NCI-H460 (cell line): ENCODE data around the gene ZIC4. TPM values are rescaled to one million over a fixed set of nuclear protein-coding genes. Genes with fewer than 3 reads are reported as not detected.

Experiments used
- DNase-seq: peaks from one replicate; pipeline ENCODE4 v3.0.0-alpha.2; 2016; ENCODE audit warnings: low read depth; ENCODE audit errors: extremely low read depth
- total RNA-seq: library from RNA; depleted of rRNA; stranded (reverse); fragments of >200 nt; shearing (Covaris generic); gene quantifications from 2 replicates; pipeline ENCODE4 v1.2.3, GENCODE V29; 2014

The ZIC4 gene
- total RNA-seq, 1 experiment from 2014 or later, result not detected

DNA sequence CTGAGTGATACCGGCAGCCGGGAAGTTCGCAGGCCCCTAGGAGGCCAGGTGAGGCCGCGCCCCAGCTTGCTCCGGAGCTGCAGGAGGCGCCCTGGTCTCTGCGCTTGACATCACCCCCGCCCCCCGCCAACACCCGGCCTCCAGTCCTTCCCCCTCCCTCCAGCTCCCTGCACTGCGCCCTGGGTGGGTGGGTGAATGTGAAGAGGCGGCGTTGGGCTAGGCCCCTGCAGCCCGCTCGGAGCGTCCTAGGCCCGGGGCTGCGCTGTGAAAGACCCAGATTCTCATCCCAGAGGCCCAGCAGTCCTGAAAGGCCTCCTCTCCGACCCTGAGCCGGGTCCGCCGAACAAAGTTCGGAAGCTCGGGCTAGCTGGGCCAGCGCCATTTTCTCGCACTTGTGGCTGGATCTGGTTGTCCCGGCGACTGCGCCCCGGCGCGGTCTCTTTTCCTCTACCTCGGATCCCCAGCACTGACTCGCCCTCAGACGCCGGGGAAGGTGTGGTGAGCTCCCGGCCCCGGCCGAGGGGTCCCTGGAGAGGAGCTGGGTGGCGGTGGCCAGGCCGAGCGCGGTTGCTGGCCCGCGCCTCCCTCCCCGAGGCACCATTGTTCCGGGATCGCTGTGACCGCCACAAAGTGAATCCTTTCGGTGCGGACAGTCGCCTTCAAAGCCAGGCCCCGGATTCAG is 12.9 kb downstream of the ZIC4 start:
- DNase-seq, result no peak

GRCh38 chr3:147392625-147392946 is 13.8 kb downstream of the ZIC4 start:
- no peak for DNase-seq

DNA sequence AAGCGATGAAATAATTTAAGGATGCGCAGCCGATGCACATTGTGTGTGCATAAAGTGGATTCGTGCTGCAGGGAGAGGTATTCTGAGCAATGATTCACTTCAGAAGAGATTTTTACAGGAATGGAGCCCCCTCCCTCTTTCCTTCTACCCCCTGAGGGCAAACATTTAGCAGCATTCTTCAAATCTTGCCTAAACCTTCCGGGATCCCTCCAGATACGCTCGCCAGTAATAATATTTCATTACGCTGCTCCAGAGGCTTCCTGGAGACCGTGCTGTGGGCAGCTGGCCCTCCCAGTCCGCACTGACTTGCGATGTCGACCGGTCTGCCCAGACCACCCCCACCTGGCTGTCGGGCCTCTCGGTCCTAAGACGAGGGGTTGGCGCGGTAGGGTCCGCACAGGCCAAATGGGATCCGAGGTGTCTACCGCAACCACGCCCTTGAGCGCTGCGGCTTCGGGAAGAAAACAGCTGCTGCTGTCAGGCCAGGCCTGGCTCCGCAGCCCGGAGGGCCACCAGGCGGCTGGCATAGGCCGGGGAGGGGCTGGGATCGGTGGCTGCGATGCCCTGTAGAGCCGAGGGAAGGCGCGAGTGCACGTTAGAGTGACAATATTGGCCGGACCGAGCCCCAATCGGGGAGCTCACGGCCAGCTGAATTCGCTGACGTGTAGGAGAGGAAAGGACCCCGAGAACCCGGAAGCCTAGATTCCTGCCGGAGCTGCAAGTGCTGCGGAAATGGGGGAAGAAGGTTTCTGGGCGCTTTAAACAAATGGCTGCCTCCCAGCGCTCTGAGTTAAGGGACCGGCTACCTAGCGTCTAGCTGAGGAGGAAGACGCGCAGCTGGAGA is 14.3 kb downstream of the ZIC4 start:
- DNase-seq, result no peak

DNA sequence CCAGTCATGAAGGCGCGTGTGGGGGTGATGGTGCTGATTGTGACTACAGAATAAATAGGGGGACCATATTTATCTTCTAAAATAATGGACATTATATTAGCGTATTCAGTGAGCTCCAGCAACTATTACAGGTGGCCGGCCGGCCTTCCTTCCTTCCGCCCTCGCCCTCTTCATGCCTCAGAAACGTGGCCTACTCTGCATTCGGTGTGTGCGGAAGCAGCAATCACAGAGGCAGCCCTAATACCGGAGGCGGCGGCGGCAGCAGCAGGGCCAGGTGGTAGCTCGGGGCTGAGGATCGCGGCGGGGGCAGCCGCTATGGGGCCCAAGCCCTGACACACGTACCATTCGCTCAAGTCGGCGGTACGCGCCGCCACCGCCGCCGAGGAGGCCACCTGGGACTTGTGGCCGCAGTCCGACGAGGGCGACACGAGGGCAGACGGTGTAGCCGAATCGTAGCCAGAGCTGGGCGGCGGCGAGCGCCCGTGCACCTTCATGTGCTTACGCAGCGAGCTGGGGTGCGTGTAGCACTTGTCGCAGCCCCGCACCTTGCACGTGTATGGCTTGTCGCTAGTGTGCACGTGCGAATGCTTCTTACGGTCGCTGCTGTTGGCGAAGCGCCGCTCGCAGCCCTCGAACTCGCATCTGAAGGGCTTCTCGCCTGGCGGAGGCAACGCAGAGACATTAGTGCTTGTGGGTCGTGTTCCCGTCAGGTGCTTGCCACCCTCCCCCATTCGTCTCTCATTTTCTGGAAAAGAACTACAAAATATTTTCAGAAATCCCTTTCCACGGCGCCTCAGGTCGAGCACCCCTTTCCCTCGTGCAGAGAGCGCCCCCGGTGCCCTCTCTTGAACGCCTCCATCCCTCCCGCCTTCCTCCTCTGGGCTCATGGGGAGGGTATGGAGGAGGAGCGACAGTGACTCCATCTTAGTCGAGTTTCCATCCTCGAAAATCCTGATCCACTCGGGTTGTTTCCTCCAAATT is 15.5 kb downstream of the ZIC4 start:
- no peak for DNase-seq

DNA sequence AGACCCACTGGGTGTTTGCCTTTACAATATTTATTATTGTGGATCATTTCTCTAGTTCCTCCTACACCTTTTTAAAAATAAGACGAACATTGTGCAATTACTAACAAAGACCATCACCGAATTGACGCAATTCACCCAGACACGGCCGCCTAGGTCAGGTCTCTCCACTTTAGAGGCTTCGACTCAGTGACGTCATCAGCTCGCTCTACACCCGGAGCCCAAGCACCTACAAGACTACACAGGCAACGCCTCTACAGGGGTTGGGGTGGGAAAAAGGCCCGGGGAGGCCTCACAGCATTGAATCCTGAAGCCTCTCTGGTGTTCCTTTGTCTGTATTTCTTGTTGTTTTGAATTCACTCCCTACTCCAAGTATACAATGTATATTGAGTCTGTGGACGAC is 16.6 kb downstream of the ZIC4 start:
- no peak for DNase-seq

DNA sequence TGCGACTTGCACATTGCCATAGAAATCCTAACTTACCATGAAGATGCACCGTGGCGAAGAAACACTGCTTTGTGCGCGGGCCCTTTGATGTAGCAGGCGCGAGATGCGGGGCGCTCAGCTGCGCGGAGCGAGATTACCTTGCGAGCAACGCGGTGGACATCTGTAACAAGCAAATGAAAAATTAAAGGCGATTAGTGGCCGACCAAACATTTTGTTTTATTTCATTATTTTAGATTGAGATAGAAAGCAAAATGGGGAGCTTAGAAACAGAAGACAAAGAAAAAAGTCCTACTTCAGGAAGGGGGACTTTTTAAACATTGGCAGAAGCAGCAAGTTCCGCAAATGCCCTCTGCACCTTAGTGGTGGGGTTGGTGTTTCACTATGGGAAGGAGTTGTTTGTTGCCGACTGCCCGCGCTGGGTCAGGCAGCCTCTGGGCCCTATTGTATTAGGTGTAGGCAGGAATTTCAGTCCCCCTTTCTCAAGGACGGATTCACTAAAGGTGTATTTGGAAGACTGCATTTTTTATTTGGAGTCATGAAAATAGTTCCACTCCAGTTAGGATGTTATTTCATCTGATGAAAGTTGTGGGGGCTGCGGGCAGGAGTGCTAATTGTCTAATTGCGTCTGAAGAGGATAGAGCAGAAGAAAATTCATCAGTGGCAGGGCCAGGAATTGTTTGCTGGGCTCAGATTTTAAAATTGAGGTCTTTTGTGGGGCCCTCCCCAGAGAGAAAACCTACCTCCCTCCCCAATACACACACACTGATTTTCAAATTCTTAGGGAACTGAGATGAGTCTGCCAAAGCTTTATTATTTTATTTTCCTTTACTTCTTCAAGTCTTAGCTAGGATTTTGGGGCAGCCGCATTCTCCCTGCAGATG is 17.4 kb downstream of the ZIC4 start:
- DNase-seq, result no peak

DNA sequence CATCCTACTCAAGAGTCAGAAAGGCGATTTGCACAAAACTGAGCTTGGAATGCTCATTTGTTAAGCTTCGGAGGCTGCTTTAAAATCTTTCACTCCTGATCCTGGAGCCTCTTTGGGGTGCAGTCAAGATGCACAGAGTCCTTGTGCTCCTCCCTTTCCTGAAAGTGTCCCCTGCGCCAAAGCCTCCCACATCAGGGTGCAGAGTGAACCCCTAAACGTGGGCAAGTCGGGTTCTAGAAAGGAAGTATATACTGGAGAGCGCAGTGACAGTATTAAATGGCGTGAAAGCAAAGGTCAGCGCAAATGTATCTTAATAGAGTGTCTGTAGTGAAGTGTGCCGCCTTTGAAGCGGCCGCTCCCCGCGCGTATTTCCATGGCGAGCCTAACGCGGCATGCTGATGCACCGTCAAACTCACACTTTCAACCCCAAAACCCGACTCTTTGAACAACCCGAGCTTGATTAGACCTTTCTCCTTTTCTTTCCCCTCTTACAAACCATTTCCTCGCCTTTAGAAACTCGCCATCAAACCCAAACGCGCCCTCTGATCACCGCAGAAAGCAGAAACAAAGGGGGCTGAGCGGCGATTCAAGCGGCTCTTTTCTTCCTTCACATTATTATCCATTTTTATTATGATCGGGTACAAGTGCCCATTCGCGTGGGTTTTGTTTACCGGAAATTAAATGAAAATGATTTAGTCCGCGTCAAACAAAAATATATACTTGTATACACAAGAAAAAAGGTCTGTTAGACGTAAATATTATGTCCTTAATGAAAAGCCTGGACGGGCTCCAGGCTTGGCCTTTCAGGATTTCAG is 18.3 kb downstream of the ZIC4 start:
- no peak for DNase-seq

- DNase-seq, result no peak
Observed at GRCh38 chr3:147387291-147387884, 19.0 kb downstream of the ZIC4 start.

DNA sequence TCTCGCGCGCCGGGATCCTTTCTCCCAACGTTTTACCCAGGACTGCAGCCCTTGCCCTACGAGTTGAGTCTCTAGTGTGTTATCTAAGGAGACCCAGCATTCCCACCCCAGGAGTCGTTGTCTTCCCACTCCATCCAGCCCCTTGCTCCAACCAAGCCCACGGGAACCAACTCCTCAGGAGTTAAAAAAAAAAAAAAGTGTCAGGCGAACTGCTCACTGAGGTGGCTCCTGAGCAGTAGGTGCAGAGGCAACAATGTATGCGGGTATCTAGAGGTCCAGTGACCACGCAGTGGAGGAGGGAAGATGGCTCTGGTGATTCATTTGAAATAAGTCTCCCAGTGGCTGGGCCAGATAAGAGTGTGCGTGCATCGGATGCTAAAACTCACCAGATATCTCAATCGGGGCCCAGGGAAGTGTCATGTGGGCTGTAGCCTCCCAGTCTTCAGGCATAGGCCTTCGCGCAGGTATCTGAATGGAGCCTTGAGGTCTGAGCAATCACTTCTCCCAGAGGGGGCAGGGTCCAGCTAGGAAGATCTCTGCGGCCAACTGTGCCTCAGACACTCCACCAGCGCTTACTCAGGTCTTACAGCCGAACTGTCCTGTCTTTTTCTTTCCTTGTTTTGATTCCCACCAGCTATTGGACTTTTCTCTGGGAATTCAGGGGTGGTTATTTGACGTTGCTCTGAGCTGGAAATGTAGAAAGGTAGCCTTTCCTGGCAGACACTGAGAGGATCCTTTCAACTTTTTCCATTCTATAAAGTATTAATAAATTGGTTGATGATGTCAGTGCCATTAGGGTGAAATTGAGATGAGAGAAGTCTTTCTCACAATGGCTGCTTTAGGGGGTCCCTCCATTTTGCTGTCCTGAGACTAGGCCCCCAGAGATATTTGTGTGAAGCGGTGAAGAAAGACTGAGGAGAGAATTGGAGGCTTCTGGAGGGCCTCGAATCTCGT is 21.0 kb downstream of the ZIC4 start:
- DNase-seq, result no peak

- DNase-seq, result no peak
Observed at GRCh38 chr3:147384210-147385058, 21.9 kb downstream of the ZIC4 start.

DNA sequence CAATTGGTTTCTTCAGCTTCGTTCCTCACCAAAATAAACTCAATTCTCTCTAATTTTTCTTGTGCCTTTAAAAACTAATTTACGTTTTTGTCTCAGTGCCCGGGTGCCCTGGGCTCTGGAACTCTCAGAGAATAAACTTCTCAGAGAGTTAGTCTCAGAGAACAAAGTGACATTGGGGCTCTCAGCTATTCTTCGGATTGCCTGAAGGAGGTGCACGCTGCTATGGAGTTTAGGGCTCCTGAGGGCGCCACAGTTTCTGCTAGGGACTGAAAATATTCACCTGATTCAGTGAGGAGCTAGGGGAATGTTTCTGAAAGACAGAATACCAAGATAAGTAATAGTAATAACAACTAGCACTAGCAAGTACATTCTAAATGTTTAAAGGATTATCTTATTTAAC is 22.7 kb downstream of the ZIC4 start:
- DNase-seq, result no peak

- no peak for DNase-seq
Observed at GRCh38 chr3:147381596-147381995, 24.7 kb downstream of the ZIC4 start.

DNA sequence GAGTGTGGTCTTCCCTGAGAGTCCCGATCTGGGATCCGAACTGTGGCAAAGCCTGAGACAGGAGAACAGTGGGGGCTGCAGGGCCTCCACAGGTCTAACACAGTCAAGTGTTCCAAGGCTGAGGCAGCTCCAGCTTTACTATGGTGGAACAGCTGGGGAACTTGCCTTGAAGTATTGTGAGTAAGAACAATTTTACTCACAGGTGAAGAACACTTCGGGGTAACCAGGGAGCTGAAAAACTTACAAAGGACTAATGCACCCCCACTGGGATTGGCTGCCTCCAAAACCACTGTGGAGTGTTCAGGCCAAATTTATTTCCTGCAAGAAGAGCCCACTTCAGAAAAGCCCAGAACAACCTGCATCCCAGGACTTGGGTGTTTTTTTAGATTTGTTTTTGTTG is 25.4 kb downstream of the ZIC4 start:
- no peak for DNase-seq

- no peak for DNase-seq
Observed at GRCh38 chr3:147380387-147380951, 25.9 kb downstream of the ZIC4 start.

- no peak for DNase-seq
Observed at GRCh38 chr3:147379651-147380050, 26.7 kb downstream of the ZIC4 start.
